ENCODE measurements around the gene TBC1D8. TPM values are rescaled to one million over a fixed set of nuclear protein-coding genes. Genes with fewer than 3 reads are reported as not detected.

TBC1D8 gene
- total RNA-seq, 4 donors from 2014 or later = 19.5 to 46.9 (median 24.8) TPM

- H3K36me3 ChIP-seq = peaks cover 0 to 97% (median 5%) of the 10 kb centered on the region in 3 donors
- DNase-seq = no peak
- H3K27ac ChIP-seq = no peak overlapping the region
- H3K4me1 ChIP-seq = no peaks in the 10 kb centered on the region
- TF ChIP-seq, protein P1, sequence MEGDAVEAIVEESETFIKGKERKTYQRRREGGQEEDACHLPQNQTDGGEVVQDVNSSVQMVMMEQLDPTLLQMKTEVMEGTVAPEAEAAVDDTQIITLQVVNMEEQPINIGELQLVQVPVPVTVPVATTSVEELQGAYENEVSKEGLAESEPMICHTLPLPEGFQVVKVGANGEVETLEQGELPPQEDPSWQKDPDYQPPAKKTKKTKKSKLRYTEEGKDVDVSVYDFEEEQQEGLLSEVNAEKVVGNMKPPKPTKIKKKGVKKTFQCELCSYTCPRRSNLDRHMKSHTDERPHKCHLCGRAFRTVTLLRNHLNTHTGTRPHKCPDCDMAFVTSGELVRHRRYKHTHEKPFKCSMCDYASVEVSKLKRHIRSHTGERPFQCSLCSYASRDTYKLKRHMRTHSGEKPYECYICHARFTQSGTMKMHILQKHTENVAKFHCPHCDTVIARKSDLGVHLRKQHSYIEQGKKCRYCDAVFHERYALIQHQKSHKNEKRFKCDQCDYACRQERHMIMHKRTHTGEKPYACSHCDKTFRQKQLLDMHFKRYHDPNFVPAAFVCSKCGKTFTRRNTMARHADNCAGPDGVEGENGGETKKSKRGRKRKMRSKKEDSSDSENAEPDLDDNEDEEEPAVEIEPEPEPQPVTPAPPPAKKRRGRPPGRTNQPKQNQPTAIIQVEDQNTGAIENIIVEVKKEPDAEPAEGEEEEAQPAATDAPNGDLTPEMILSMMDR (IDR thresholded peaks at IDR 0.05) = no peak
- no peak for TF ChIP-seq POLR2A (IDR thresholded peaks at IDR 0.05)
- no peak overlapping the region for H3K4me3 ChIP-seq
- no peaks in the 10 kb centered on the region for H3K9me3 ChIP-seq
- WGBS, 2 donors = 80 to 92% methylated on average over 5 of the region's 5 CpGs
- intact Hi-C loops (cut with DNase I) = loop anchor here (5.0 kb wide), 1 partner anchor 384 kb away; no protein-coding TSS in a partner anchor
- no peaks in the 10 kb centered on the region for H3K27me3 ChIP-seq
Observed at GRCh38 chr2:100991404-100991773, 159.8 kb downstream of the TBC1D8 start.

GRCh38 chr2:100990650-100991403 is 160.4 kb downstream of the TBC1D8 start:
- H3K27ac ChIP-seq = no peak overlapping the region
- no peak for DNase-seq
- H3K4me1 ChIP-seq = no peaks in the 10 kb centered on the region
- peaks cover 0 to 97% (median 5%) of the 10 kb centered on the region in 3 donors for H3K36me3 ChIP-seq
- H3K27me3 ChIP-seq = no peaks in the 10 kb centered on the region
- WGBS, 2 donors = 73 to 89% methylated on average over 11 to 20 of the region's 24 CpGs
- H3K4me3 ChIP-seq = no peak overlapping the region
- no peaks in the 10 kb centered on the region for H3K9me3 ChIP-seq
- no peak for TF ChIP-seq POLR2A (IDR thresholded peaks at IDR 0.05)
- TF ChIP-seq, protein P1 (IDR thresholded peaks at IDR 0.05) = no peak
- intact Hi-C loops (cut with DNase I) = loop anchor here (5.0 kb wide), 1 partner anchor 384 kb away; no protein-coding TSS in a partner anchor

- WGBS, 2 donors = 87 to 100% methylated on average over 2 to 8 of the region's 9 CpGs
- intact Hi-C loops (cut with DNase I) = loop anchor here (5.0 kb wide), 1 partner anchor 383 kb away; no protein-coding TSS in a partner anchor
- Histone ChIP-seq H3K36me3 (peaks cover 0 to 95% (median 5%) of the 10 kb centered on the region in 3 donors), H3K9me3 (no peaks in the 10 kb centered on the region), H3K4me1 (no peaks in the 10 kb centered on the region), H3K27ac (no peak overlapping the region), H3K4me3 (no peak overlapping the region), H3K27me3 (no peaks in the 10 kb centered on the region)
- TF ChIP-seq POLR2A (IDR thresholded peaks at IDR 0.05) = no peak
- TF ChIP-seq, protein P1 (IDR thresholded peaks at IDR 0.05) = no peak
- DNase-seq = no peak
Observed at GRCh38 chr2:100990166-100990565, 161.0 kb downstream of the TBC1D8 start.

GRCh38 chr2:100989666-100990065 is 161.5 kb downstream of the TBC1D8 start:
- Histone ChIP-seq H3K4me1 (no peaks in the 10 kb centered on the region), H3K9me3 (no peaks in the 10 kb centered on the region), H3K27ac (no peak overlapping the region), H3K27me3 (no peaks in the 10 kb centered on the region), H3K4me3 (no peak overlapping the region), H3K36me3 (peaks cover 0 to 95% (median 5%) of the 10 kb centered on the region in 3 donors)
- no peak for TF ChIP-seq POLR2A (IDR thresholded peaks at IDR 0.05)
- TF ChIP-seq, protein P1 (IDR thresholded peaks at IDR 0.05) = no peak
- intact Hi-C loops (cut with DNase I) = loop anchor here (5.0 kb wide), 2 partner anchors 257 to 382 kb away; no protein-coding TSS in a partner anchor
- 90 to 96% methylated on average over 3 of the region's 3 CpGs for WGBS, 2 donors
- DNase-seq = no peak

All from esophagus squamous epithelium (tissue), 5 donors.